Mesendoderm (in vitro differentiated cells): Measurements from ENCODE around the gene SELENON.

ENCODE experiments used
- DNase-seq: peaks from one replicate; pipeline ENCODE4 v3.0.0; 2013
- H2AK5ac ChIP-seq: 2 replicates; pipeline ENCODE4 v1.6.1; 2013; ENCODE audit warnings: low read length, inconsistent platforms
- H2BK120ac ChIP-seq: 2 replicates; pipeline ENCODE4 v1.6.1; 2013; ENCODE audit warnings: low read depth, mild to moderate bottlenecking, low read length, moderate library complexity, mixed read lengths
- H2BK15ac ChIP-seq: replicated peaks from 2 replicates; pipeline ENCODE4 v1.6.1; 2013; ENCODE audit warnings: low read depth, mild to moderate bottlenecking, moderate library complexity
- H2BK5ac ChIP-seq: 2 replicates; pipeline ENCODE4 v1.6.1; 2013; ENCODE audit warnings: low read length, inconsistent platforms
- H3K18ac ChIP-seq: 2 replicates; pipeline ENCODE4 v1.6.1; 2013; ENCODE audit warnings: mild to moderate bottlenecking, low read length, mixed read lengths
- H3K23ac ChIP-seq: one replicate; pipeline ENCODE4 v1.6.1; 2013; ENCODE audit warnings: low read length
- H3K27ac ChIP-seq: 2 replicates; pipeline ENCODE4 v1.5.1; 2013; ENCODE audit warnings: low read depth, mild to moderate bottlenecking, inconsistent platforms, low read length, moderate library complexity
- H3K27me3 ChIP-seq: 2 replicates; pipeline ENCODE4 v1.6.1; 2013; ENCODE audit warnings: low read length, control low read depth, mild to moderate bottlenecking, inconsistent platforms; ENCODE audit not compliant: insufficient read depth, poor library complexity
- H3K36me3 ChIP-seq: 2 replicates; pipeline ENCODE4 v1.6.1; 2013; ENCODE audit warnings: low read length, inconsistent platforms; ENCODE audit not compliant: control insufficient read depth, insufficient read depth
- H3K4ac ChIP-seq: one replicate; pipeline ENCODE4 v1.6.1; 2013; ENCODE audit warnings: low read depth, mild to moderate bottlenecking, low read length, moderate library complexity
- H3K4me1 ChIP-seq: 2 replicates; pipeline ENCODE4 v1.6.1; 2013; ENCODE audit warnings: low read depth, low read length, inconsistent platforms; ENCODE audit not compliant: control insufficient read depth
- H3K4me2 ChIP-seq: 2 replicates; pipeline ENCODE4 v1.6.1; 2013; ENCODE audit warnings: low read length
- H3K4me3 ChIP-seq: 2 replicates; pipeline ENCODE4 v1.5.1; 2013; ENCODE audit warnings: mild to moderate bottlenecking, low read length
- H3K56ac ChIP-seq: one replicate; pipeline ENCODE4 v1.6.1; 2013; ENCODE audit warnings: low read length
- H3K79me1 ChIP-seq: 2 replicates; pipeline ENCODE4 v1.6.1; 2013; ENCODE audit warnings: low read length, inconsistent platforms
- H3K79me2 ChIP-seq: 2 replicates; pipeline ENCODE4 v1.6.1; 2013; ENCODE audit warnings: mild to moderate bottlenecking, low read length; ENCODE audit not compliant: control insufficient read depth, insufficient read depth
- H3K9ac ChIP-seq: 2 replicates; pipeline ENCODE4 v1.6.1; 2013; ENCODE audit warnings: low read length, inconsistent platforms
- H4K5ac ChIP-seq: one replicate; pipeline ENCODE4 v1.6.1; 2013; ENCODE audit warnings: low read length
- H4K8ac ChIP-seq: one replicate; pipeline ENCODE4 v1.6.1; 2013; ENCODE audit warnings: low read depth, mild to moderate bottlenecking, control low read depth, low read length, moderate library complexity
- WGBS: extraction: QIAGEN DNeasy Blood & Tissue Kit; methylation state at CpG from one replicate; pipeline ENCODE4 v1.1.7; 2013; ENCODE audit warnings: low lambda C conversion rate, missing lambda C conversion rate; ENCODE audit not compliant: insufficient coverage; ENCODE audit errors: extremely low coverage; 5-methylcytosine and 5-hydroxymethylcytosine counted together

The SELENON gene

GRCh38 chr1:25811384-25812082, 11.5 kb downstream of the SELENON start:
- H3K4ac ChIP-seq = no peak overlapping the region
- H3K18ac ChIP-seq = no peak overlapping the region
- H4K5ac ChIP-seq = no peak overlapping the region
- H3K4me2 ChIP-seq = no peak overlapping the region
- no peaks in the 10 kb centered on the region for H3K79me2 ChIP-seq
- H3K56ac ChIP-seq = peak overlapping the region; percentile 25
- H2BK15ac ChIP-seq = no peak overlapping the region
- H3K79me1 ChIP-seq = no peaks in the 10 kb centered on the region
- H4K8ac ChIP-seq = no peak overlapping the region
- H3K27me3 ChIP-seq = no peaks in the 10 kb centered on the region
- no peak overlapping the region for H3K27ac ChIP-seq
- H2BK120ac ChIP-seq = no peak overlapping the region
- peaks cover 2% of the 10 kb centered on the region for H3K36me3 ChIP-seq
- H2BK5ac ChIP-seq = no peak overlapping the region
- H3K23ac ChIP-seq = no peak overlapping the region
- DNase-seq = no peak
- no CpG with 5 or more reads among the region's 13 CpGs for WGBS
- no peak overlapping the region for H3K9ac ChIP-seq
- no peaks in the 10 kb centered on the region for H3K4me1 ChIP-seq
- H3K4me3 ChIP-seq = no peak overlapping the region
- H2AK5ac ChIP-seq = no peak overlapping the region

GRCh38 chr1:25813071-25813733, 13.2 kb downstream of the SELENON start:
- no peak overlapping the region for H4K8ac ChIP-seq
- no peak overlapping the region for H3K4me2 ChIP-seq
- H3K9ac ChIP-seq = no peak overlapping the region
- H3K4me1 ChIP-seq = no peaks in the 10 kb centered on the region
- no peak overlapping the region for H3K23ac ChIP-seq
- H2BK120ac ChIP-seq = no peak overlapping the region
- H3K27me3 ChIP-seq = no peaks in the 10 kb centered on the region
- no peaks in the 10 kb centered on the region for H3K79me1 ChIP-seq
- H2BK5ac ChIP-seq = no peak overlapping the region
- no peak for DNase-seq
- no peak overlapping the region for H2AK5ac ChIP-seq
- no peak overlapping the region for H4K5ac ChIP-seq
- H3K4me3 ChIP-seq = no peak overlapping the region
- H3K27ac ChIP-seq = no peak overlapping the region
- H3K36me3 ChIP-seq = peaks cover 2% of the 10 kb centered on the region
- H3K56ac ChIP-seq = no peak overlapping the region
- no peaks in the 10 kb centered on the region for H3K79me2 ChIP-seq
- H3K18ac ChIP-seq = no peak overlapping the region
- H3K4ac ChIP-seq = no peak overlapping the region
- no CpG with 5 or more reads among the region's 11 CpGs for WGBS
- no peak overlapping the region for H2BK15ac ChIP-seq

- Histone ChIP-seq H3K4me3 (no peak overlapping the region), H3K79me1 (no peaks in the 10 kb centered on the region), H3K23ac (no peak overlapping the region), H4K5ac (no peak overlapping the region), H3K56ac (no peak overlapping the region), H2BK15ac (no peak overlapping the region), H2AK5ac (no peak overlapping the region), H4K8ac (no peak overlapping the region), H3K9ac (no peak overlapping the region), H3K79me2 (no peaks in the 10 kb centered on the region), H2BK120ac (no peak overlapping the region), H3K18ac (no peak overlapping the region), H2BK5ac (no peak overlapping the region), H3K4me1 (peaks cover 2% of the 10 kb centered on the region), H3K4ac (no peak overlapping the region), H3K4me2 (no peak overlapping the region), H3K27ac (no peak overlapping the region), H3K36me3 (peaks cover 2% of the 10 kb centered on the region), H3K27me3 (no peaks in the 10 kb centered on the region)
- DNase-seq = no peak
- no CpG with 5 or more reads among the region's 24 CpGs for WGBS
These were observed 13.9 kb downstream of the SELENON start for GRCh38 chr1:25813734-25814471.

- Histone ChIP-seq H2AK5ac (no peak overlapping the region), H3K4me3 (no peak overlapping the region), H3K9ac (no peak overlapping the region), H3K4ac (no peak overlapping the region), H3K36me3 (peaks cover 2% of the 10 kb centered on the region), H2BK15ac (no peak overlapping the region), H3K4me2 (no peak overlapping the region), H3K4me1 (peaks cover 2% of the 10 kb centered on the region), H3K79me2 (no peaks in the 10 kb centered on the region), H3K18ac (no peak overlapping the region), H3K79me1 (no peaks in the 10 kb centered on the region), H3K23ac (no peak overlapping the region), H3K27me3 (no peaks in the 10 kb centered on the region), H4K8ac (no peak overlapping the region), H4K5ac (no peak overlapping the region), H2BK120ac (no peak overlapping the region), H3K27ac (no peak overlapping the region), H2BK5ac (no peak overlapping the region), H3K56ac (no peak overlapping the region)
- WGBS = no CpG with 5 or more reads among the region's 7 CpGs
- DNase-seq = no peak
These were observed 14.6 kb downstream of the SELENON start for GRCh38 chr1:25814549-25815087.

GRCh38 chr1:25815208-25816111, 15.5 kb downstream of the SELENON start:
- H2AK5ac ChIP-seq = no peak overlapping the region
- H3K23ac ChIP-seq = no peak overlapping the region
- no peak overlapping the region for H3K4me2 ChIP-seq
- H4K5ac ChIP-seq = no peak overlapping the region
- H4K8ac ChIP-seq = no peak overlapping the region
- no peak overlapping the region for H2BK15ac ChIP-seq
- no peak overlapping the region for H3K18ac ChIP-seq
- no peak overlapping the region for H3K4ac ChIP-seq
- no peak overlapping the region for H3K9ac ChIP-seq
- no peak overlapping the region for H2BK120ac ChIP-seq
- peaks cover 2% of the 10 kb centered on the region for H3K36me3 ChIP-seq
- no peaks in the 10 kb centered on the region for H3K79me2 ChIP-seq
- H3K56ac ChIP-seq = no peak overlapping the region
- H3K27ac ChIP-seq = no peak overlapping the region
- H3K4me1 ChIP-seq = peaks cover 2% of the 10 kb centered on the region
- no peak overlapping the region for H3K4me3 ChIP-seq
- DNase-seq = no peak
- WGBS = no CpG with 5 or more reads among the region's 24 CpGs
- no peaks in the 10 kb centered on the region for H3K27me3 ChIP-seq
- no peak overlapping the region for H2BK5ac ChIP-seq
- no peaks in the 10 kb centered on the region for H3K79me1 ChIP-seq
